Tibial artery (tissue), 4 donors: ENCODE measurements around the gene SYTL3.

Experiments used
- DNase-seq, 2 donors: peaks; one replicate each; pipeline ENCODE4 v3.0.0-alpha.2; 2019
- H3K27ac ChIP-seq, 2 donors: fragments of 200-600 bp; sonication (generic) in 1 of 2; 1 replicate in 1 of 2; 2 replicates in 1 of 2; pipeline ENCODE4 v1.5.1; 2018 to 2019; ENCODE audit warnings: mild to moderate bottlenecking in 1 of 2
- H3K27me3 ChIP-seq, 2 donors: fragments of 200-600 bp; sonication (generic) in 1 of 2; one replicate each; pipeline versions ENCODE4 v1.5.1 to v1.6.0; 2016 to 2019
- H3K36me3 ChIP-seq, 3 donors: fragments of 200-600 bp; sonication (generic) in 2 of 3; one replicate each; pipeline ENCODE4 v1.5.1; 2016 to 2019; ENCODE audit warnings: mild to moderate bottlenecking in 2 of 3
- H3K4me1 ChIP-seq, 4 donors: fragments of 200-600 bp; sonication (generic) in 2 of 4; 1 replicate in 3 of 4; 2 replicates in 1 of 4; pipeline ENCODE4 v1.5.1; 2016 to 2019
- H3K4me3 ChIP-seq, 2 donors: fragments of 200-600 bp; sonication (generic) in 1 of 2; 1 replicate in 1 of 2; 2 replicates in 1 of 2; pipeline ENCODE4 v1.5.1; 2018 to 2019; ENCODE audit warnings: mild to moderate bottlenecking in 2 of 2
- H3K9me3 ChIP-seq, 3 donors: fragments of 200-600 bp; sonication (generic) in 1 of 3; one replicate each; pipeline ENCODE4 v1.5.1; 2016 to 2019
- CTCF ChIP-seq, 2 experiments: fragments of 200-600 bp in 1 of 2; fragments of 450-650 bp in 1 of 2; IDR thresholded peaks; one replicate each; pipeline ENCODE4 v1.5.1; 2017 to 2019; ENCODE audit warnings: antibody characterized with exemption in 2 of 2, mild to moderate bottlenecking in 1 of 2, moderate library complexity in 1 of 2
- intact Hi-C: fragments of 100-400 bp; cut with DNase I; formaldehyde crosslinking; loops from one replicate; pipeline ENCODE4 v1.15.0; 2023; ENCODE audit warnings: low total_unique reads

The SYTL3 gene

GRCh38 chr6:158813032-158813431 lies 163.2 kb downstream of the SYTL3 start:
- Histone ChIP-seq H3K4me3 (no peak overlapping the region), H3K36me3 (no peaks in the 10 kb centered on the region), H3K9me3 (no peaks in the 10 kb centered on the region), H3K4me1 (peaks cover 0 to 33% (median 20%) of the 10 kb centered on the region in 4 donors), H3K27me3 (no peaks in the 10 kb centered on the region), H3K27ac (no peak overlapping the region)
- DNase-seq, result no peak
- intact Hi-C loops, result no loop called here
- no peak for TF ChIP-seq CTCF (IDR thresholded peaks at IDR 0.05)
